HG03045 (cell line): ENCODE results near the gene SSR3.
A peak's percentile ranks its signal among the peaks of the same experiment; 100 is the strongest.
"Not testable (repeated sequence)": the region's sequence is repeated elsewhere in the genome, so short reads cannot be mapped to it uniquely, and the experiment has no call there.

Experiments
- ATAC-seq: cut with Tn5 transposase; IDR thresholded peaks from one replicate; pipeline ENCODE4 v1.9.1; 2021; ENCODE audit warnings: mild to moderate bottlenecking, moderate library complexity; ENCODE audit not compliant: unreplicated experiment

Gene SSR3

DNA sequence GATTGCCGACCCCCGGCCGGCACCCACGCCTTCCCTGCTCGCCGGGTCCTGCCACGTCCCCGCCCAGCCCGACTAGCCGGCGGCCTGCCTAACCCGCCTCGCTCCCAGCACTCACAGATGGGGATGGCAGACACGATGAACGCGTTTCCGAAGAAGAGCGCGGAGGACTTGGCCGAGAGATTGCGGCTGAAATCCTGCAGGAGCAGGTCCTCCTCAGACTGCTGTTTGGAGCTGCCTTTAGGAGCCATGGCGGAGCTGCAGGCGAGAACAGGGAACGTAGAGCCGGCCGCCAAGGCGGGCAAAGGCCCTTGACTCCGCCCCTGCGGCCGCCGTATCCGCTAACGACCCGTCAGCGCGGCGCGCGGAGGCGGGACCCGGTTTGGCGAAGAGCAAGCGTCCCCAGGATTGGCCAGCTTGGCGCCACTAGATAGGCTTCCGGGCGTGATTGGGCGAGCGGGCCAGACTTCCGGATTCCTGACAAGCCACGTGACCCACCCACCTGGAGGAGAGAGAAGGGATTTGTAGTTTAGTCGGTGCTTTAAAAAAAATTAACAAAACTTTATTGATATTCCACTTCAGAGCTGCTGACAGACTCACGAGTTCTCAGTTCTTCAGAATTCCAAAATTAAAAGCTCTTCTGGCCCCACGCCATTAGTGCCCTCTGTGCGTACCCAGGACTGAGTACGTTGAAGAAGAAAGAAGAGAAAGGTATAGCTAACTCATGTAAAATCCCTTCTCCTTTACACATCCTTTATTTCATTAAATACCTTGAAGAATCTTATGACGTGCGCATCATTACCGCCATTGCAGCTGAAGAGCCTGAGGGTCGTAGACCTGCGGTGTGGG is at the start of gene SSR3:
TSS of gene SSR3 (minus strand) at position 276 of the 846 bp plus-strand sequence. CDS start at position 248, 28 bp downstream.
- ATAC-seq = peak; percentile 99

GRCh38 chr3:156604064-156604641 is 49.2 kb upstream of the SSR3 start:
- ATAC-seq = no peak

DNA sequence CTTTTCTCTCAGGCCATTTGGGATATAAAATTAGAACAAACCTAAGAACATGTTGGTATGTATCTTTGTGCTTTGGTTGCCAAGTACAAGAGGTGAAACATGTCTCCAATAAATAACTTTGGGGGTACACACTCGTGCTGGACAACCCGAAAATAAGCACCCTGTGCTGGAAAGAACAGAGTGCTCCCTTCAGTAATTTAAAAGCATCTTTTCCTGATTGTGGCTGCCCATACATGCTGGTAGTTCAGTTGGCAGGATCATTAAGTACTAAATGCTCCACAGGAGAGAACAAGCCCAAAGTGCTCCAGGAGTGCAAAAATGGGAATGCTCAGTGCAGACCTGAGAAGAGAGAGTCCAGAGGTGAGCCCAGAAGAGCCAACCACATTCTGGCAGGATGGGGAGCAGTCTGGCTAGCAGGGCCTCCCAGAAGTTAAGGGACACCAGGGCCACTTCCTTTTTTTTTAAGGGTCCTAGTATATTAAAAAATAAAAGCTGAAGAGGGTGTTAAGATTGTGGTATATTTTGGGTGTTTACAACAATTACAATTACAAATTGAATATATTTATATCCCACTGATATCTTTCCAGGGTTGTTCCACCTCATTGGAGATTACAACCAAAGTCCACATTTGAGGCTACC is 48.6 kb upstream of the SSR3 start:
- ATAC-seq = no peak

GRCh38 chr3:156602424-156602823 is 47.5 kb upstream of the SSR3 start:
- no peak for ATAC-seq

GRCh38 chr3:156601497-156601896 is 46.6 kb upstream of the SSR3 start:
- no peak for ATAC-seq

- no peak for ATAC-seq
Measured at GRCh38 chr3:156600834-156601233, 45.9 kb upstream of the SSR3 start.

- no peak for ATAC-seq
Measured at GRCh38 chr3:156599089-156599874, 44.4 kb upstream of the SSR3 start.

DNA sequence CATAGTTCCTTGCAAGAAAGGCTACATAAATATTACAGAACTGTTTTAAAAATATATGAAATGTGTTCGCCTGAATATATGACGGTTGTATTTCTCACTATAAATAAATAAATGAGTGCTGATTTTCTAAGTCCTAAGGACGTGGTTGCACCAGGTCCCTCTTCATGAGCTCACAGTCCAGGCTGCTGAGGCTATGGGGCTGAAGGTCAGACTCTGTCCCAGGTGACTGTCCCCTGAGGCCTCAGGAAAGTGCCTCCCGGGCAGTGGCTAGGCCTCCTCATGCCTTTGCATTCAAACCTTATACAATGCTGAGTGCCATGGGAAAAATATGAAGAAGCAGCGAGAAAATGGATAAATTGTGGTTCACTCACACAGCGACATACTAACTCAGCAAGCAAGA is 43.5 kb upstream of the SSR3 start:
- no peak for ATAC-seq

- ATAC-seq = no peak
Measured at GRCh38 chr3:156594219-156594683, 39.3 kb upstream of the SSR3 start.

DNA sequence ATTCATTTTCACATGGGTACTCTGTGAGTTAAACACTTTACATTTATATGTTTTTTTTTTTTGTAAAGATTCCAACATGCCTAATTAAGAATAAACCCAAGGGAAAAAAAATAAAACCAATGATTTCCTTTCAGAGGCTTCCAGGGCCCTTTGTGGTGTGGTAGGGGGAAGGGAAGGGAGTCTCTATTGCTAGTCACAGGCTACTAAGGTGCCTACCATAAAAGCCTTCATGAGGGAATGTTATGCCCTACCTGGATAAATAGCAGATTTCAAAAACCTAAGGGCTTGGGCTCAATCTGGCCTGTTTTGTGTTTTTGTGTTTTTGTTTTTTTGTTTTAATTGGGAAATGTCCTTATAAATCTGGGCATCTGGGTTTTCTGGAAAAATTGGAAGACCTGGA is 38.9 kb upstream of the SSR3 start:
- ATAC-seq = no peak

GRCh38 chr3:156589806-156590205 is 34.9 kb upstream of the SSR3 start:
- not testable (repeated sequence) for ATAC-seq

DNA sequence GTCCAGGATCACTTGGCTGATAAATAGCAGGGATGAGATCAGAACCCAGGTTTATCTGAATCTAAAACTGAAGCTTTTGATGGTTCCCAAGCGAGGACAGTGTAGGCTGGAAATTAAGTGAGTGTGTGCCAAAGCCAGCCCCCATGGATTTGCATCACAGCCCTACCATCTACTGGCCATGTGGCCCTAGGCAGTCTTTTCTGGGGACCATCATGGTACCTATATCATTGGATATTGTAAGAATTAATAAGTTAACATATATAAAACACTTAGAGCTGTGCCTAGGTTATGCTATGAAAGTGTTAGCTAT is 32.8 kb upstream of the SSR3 start:
- no peak for ATAC-seq

GRCh38 chr3:156586905-156587759 is 32.2 kb upstream of the SSR3 start:
- ATAC-seq = no peak

DNA sequence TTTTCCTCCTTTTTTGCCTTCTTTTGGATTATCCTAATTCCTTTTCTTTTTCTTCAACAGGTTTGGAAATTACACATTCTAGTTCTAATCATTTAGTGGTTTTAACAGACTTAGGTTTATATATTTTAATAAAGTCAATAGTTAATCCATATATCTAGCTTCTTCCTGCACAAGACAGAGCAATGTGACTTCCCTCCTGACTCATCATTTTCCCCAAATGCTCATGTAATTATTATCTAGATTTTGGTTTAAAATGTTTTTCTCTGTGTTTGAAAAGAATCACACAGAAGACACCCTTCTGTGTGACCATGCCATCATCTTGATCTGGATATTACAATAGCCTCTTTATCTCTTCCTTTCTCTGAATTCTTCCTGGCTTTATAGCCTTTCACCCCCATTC is 28.6 kb upstream of the SSR3 start:
- no peak for ATAC-seq

DNA sequence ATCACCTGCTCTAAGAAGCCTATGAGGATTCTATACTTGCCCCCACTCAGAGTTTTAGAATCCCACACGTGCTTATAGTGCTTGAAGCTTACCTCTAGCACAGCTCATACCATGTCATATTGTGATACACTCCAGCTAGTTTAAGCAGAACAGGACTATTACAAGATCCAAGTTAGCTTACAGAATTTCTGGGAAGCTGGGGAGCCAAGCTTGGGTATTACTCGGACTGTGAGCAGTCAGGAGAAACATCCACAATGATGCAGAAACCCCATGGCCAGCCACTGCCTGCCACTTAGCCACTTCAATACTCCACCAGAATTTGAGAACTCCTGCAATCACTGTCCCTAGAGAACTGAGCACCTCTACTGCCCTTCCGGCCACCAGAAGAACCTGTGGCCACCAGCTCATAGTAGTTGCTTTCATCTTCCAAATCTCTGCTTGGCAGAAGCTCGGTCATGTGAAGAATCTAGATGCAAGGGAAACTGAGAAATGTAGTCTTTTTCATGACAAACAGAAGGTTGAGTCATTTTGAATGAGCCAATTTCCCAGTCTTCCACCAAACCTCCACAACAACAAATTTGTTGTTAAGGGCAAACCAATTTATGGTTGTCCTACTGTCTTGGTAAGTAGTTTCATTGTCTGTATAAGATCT is 27.7 kb upstream of the SSR3 start:
- peak; percentile 51 for ATAC-seq

DNA sequence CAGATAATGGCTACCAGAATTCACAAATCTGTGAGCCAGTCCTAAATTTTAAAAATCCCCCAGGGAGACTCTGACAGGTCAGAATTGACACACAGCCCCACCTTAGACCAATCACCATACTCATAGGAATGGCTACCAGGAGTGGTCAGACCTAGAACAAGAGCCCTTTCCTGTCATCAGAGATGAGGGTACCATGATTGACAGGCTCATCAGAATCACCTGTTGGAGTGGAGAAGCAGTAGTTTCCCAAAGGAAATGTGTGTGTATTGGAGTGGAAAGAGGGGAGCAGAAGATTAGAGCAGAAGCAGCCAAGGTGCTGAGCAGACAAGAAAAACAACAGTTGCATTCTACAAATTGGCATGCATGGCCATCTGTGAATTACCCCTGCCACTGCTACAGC is 27.0 kb upstream of the SSR3 start:
- ATAC-seq = no peak

DNA sequence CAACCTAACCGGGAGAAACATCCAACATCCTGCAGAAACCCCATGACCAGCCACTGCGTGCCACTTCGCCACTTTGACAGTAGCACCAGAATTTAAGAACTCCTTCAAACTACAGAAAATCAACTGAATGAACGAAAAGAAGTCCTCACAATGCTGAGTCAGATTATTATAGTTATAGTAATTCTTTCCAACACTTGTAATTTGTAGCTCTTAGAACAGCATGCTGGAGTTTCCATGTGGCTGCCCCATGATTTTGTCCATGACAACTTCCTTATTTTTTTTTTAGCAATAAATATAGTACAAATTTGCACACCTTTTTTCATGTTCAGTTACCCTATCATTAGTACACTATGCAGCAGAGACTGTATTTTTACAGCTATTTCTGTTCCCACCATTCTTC is 26.1 kb upstream of the SSR3 start:
- no peak for ATAC-seq

DNA sequence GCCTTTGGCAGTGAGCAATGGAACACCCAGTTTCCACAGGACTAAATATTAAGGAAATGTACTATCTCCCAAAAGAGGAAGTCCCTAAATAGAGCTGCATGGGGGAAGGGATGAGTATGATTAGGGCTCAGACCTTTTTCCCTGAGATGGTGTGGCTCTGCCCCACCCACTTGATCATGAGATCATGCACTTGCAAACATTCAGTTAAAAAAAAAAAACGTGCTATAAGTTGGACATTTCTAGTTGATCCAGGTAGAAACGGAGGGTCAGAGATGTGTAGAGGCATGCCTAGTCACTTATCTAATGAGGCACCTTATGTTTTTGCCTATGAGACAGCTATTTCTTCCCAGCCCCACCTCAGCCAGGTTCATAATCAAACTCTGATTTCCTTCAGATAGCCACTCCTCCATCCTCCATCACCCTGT is 24.5 kb upstream of the SSR3 start:
- no peak for ATAC-seq

DNA sequence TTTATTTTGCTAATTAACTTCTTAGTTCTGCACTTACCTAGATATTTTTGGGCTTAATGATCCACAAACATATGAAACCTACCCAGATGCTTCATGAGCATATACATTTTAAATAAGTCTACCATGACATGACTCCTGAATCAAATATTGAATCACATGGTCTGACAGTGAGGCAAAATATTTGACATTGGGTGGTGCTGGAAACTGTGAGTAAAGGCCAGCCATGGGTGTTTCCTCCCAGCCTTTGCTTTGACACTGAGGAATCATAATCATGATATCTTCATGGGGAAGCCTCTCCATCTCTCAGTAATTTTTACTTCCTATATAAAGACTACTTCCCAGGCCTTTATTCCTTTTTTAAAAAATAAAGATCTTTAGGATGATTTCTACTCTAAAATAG is 22.8 kb upstream of the SSR3 start:
- no peak for ATAC-seq
